Measurements from ENCODE around the gene ABCB1.
"Not testable (repeated sequence)": the region's sequence is repeated elsewhere in the genome, so short reads cannot be mapped to it uniquely, and the experiment has no call there.

The ABCB1 gene

DNA sequence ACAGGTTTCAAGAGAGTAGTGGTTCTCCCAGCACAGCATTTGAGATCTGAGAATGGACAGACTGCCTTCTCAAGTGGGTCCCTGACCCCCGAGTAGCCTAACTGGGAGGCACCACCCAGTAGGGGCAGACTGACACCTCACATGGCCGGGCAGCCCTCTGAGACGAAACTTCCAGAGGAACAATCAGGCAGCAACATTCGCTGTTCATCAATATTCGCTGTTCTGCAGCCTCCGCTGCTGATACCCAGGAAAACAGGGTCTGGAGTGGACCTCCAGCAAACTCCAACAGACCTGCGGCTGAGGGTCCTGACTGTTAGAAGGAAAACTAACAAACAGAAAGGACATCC, 135.2 kb downstream of the ABCB1 start:
- not testable (repeated sequence) for DNase-seq

DNA sequence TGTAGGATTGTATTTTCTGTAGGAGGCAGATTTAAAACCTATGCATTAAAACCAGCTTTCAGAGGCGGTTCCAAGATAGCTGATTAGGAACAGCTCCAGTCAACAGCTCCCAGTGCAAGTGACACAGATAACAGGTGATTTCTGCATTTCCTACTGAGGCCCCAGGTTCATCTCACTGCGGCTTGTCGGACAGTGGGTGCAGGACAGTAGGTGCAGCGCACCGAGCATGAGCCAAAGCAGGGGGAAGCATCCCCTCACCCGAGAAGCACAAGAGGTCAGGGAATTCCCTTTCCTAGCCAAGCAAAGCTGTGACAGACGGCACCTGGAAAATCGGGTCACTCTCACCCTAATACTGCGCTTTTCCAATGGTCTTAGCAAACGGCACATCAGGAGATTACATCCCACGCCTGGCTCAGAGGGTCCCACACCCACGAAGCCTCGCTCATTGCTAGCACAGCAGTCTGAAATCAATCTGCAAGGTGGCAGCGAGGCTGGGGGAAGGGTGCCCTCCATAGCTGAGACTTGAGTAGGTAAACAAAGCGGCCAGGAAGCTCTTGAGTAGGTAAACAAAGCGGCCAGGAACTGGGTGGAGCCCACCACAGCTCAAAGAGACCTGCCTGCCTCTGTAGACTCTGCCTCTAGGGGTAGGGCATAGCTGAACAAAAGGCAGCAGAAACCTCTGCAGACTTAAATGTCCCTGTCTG, 135.7 kb downstream of the ABCB1 start:
- DNase-seq = peak; percentile 31

DNA sequence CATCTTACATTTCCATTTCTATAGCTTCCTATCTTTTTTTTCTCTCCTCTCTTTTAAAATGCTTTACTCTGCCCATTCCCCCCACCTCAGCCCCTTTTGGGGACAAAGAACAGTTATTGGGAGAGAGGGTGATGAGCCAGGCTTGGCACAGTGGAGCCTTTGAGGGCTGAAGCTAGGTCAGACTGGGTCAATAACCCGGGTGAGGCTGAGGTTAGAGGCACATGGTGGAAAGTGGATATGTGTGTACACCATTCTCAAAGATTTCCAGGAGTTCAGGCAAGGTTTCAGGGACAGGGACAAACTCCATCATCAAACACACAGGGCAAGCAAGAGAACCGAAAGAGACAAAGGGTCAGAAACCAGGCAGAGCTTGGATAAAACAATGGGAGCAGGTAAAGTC, 136.7 kb downstream of the ABCB1 start:
- DNase-seq = no peak

DNA sequence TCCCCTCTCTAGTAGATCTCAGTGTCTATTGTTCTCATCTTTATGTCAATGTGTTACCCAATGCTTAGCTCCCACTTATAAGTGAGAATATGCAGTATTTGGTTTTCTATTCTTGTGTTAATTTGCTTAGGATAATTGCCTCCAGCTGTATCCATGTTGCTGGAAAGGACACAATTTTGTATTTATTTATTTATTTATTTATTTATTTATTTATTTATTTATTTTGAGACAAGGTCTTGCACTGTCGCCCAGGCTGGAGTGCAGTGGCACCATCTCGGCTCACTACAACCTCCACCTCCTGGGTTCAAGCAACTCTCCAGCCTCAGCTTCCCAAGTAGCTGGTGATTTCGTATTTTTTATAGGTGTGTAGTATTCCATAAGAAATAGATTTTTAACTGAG, 140.2 kb downstream of the ABCB1 start:
- not testable (repeated sequence) for DNase-seq

DNA sequence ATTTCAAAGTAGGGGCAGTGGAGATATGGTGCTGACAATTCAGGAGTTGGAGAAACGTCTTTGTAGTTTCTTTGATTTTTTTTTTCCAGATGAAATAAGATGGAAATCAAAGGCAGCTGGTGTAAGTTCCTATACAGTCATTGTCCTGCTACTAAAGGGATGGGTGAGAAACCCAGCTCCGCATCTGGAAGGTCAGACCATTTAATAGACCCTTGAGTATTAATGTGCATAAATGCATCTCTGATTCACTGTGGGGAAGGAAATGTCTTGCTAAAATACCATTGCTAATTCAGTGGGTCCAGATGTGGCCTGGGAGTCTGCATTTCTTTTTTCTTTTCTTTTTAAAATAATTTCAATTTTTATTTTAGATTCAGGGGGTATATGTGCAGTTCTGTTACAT, 140.7 kb downstream of the ABCB1 start:
- DNase-seq = no peak

DNA sequence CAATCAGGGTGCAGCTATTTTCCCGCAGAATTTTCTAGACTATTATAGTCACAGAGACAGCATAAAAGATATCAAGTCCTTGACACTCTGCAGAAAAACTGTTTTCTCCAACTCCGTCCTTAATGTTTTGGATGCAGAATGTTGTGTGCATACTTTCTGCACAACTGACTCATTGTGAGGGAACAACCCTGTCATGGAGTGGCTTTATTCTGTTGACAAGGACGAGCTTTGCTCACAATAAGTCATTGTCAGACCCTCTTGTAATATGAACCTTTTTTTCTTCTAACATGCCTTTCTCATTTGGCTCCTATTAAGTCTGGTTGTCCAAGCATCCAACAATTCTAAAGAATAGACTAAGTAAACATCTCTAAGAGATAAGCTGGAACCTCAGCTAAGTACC, 142.5 kb downstream of the ABCB1 start:
- no peak for DNase-seq

DNA sequence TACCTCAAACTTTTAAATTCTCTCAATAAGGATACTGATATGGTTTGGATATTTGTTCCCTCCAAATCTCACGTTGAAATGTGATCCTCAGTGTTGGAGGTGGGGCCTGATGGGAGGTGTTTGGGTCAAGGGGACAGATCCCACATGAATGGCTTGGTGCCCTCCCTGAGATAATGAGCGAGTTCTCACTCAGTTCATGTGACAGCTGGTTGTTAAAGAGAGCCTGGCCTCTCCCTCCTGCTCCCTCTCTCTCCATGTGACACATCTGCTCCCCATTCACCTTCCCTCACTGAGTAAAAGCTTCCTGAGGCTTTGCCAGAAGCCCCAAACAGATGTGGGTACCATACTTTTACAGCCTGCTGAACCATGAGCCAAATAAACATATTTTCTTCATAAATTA, 144.4 kb downstream of the ABCB1 start:
- no peak for DNase-seq
